ENCODE measurements around the gene POLR2I. TPM values are rescaled to one million over a fixed set of nuclear protein-coding genes. Genes with fewer than 3 reads are reported as not detected.

Gene POLR2I
- total RNA-seq, 4 donors from 2014 or later: 8.2 to 69.8 (median 25.2) TPM

GRCh38 chr19:36090910-36091695, 23.6 kb downstream of the POLR2I start:
- DNase-seq: no peak
- intact Hi-C loops (cut with DNase I; ENCODE audit: low total_unique reads): no loop called here

GRCh38 chr19:36089847-36090246, 24.8 kb downstream of the POLR2I start:
- intact Hi-C loops (cut with DNase I; ENCODE audit: low total_unique reads): no loop called here
- Histone ChIP-seq H3K27me3 (no peaks in the 10 kb centered on the region), H3K4me1 (no peaks in the 10 kb centered on the region), H3K27ac (no peak overlapping the region), H3K36me3 (no peaks in the 10 kb centered on the region), H3K4me3 (no peak overlapping the region), H3K9me3 (no peaks in the 10 kb centered on the region)
- TF ChIP-seq, protein P1, sequence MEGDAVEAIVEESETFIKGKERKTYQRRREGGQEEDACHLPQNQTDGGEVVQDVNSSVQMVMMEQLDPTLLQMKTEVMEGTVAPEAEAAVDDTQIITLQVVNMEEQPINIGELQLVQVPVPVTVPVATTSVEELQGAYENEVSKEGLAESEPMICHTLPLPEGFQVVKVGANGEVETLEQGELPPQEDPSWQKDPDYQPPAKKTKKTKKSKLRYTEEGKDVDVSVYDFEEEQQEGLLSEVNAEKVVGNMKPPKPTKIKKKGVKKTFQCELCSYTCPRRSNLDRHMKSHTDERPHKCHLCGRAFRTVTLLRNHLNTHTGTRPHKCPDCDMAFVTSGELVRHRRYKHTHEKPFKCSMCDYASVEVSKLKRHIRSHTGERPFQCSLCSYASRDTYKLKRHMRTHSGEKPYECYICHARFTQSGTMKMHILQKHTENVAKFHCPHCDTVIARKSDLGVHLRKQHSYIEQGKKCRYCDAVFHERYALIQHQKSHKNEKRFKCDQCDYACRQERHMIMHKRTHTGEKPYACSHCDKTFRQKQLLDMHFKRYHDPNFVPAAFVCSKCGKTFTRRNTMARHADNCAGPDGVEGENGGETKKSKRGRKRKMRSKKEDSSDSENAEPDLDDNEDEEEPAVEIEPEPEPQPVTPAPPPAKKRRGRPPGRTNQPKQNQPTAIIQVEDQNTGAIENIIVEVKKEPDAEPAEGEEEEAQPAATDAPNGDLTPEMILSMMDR (IDR thresholded peaks at IDR 0.05): no peak
- TF ChIP-seq POLR2A (IDR thresholded peaks at IDR 0.05): no peak
- no peak for DNase-seq

More at GRCh38 chr19:36090910-36091695, 23.6 kb downstream of the POLR2I start:
- Histone ChIP-seq H3K27ac (no peak overlapping the region), H3K36me3 (no peaks in the 10 kb centered on the region), H3K9me3 (no peaks in the 10 kb centered on the region), H3K4me1 (no peaks in the 10 kb centered on the region), H3K4me3 (no peak overlapping the region), H3K27me3 (no peaks in the 10 kb centered on the region)
- TF ChIP-seq, protein P1 (IDR thresholded peaks at IDR 0.05): no peak
- no peak for TF ChIP-seq POLR2A (IDR thresholded peaks at IDR 0.05)

DNA sequence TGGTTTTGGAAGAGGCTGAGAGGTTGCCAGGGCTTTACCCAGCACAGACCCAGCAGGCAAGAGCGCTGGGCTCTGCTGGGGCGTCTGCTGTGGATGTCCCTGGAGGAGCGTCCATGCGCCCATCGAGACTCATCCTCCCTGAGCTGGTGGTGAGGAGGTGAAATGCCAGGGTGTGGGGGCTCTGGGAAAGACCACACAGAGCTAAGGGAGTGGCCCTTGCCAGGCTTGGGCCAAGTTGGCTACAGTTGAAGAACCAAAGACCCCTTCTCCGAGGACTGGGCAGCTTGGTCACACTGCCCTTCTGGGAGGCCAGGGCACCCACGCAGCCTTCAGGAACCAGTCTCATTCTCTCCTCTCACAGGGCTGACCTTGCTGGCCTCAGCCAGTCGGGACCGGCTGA, 28.3 kb downstream of the POLR2I start:
- intact Hi-C loops (cut with DNase I; ENCODE audit: low total_unique reads): no loop called here
- DNase-seq: no peak

GRCh38 chr19:36084231-36085009, 30.3 kb downstream of the POLR2I start:
- H3K27me3 ChIP-seq: no peaks in the 10 kb centered on the region
- no peaks in the 10 kb centered on the region for H3K4me1 ChIP-seq
- H3K36me3 ChIP-seq: no peaks in the 10 kb centered on the region
- H3K27ac ChIP-seq: no peak overlapping the region
- no peak overlapping the region for H3K4me3 ChIP-seq
- TF ChIP-seq, protein P1 (IDR thresholded peaks at IDR 0.05): no peak
- no peak for TF ChIP-seq POLR2A (IDR thresholded peaks at IDR 0.05)
- DNase-seq: no peak
- no peaks in the 10 kb centered on the region for H3K9me3 ChIP-seq
- intact Hi-C loops (cut with DNase I; ENCODE audit: low total_unique reads): no loop called here

More for the DNA sequence above, 28.3 kb downstream of the POLR2I start:
- TF ChIP-seq, protein P1 (IDR thresholded peaks at IDR 0.05): no peak
- TF ChIP-seq POLR2A (IDR thresholded peaks at IDR 0.05): no peak
- no peaks in the 10 kb centered on the region for H3K36me3 ChIP-seq
- no peak overlapping the region for H3K4me3 ChIP-seq
- no peaks in the 10 kb centered on the region for H3K9me3 ChIP-seq
- H3K27ac ChIP-seq: no peak overlapping the region
- no peaks in the 10 kb centered on the region for H3K27me3 ChIP-seq
- no peaks in the 10 kb centered on the region for H3K4me1 ChIP-seq

GRCh38 chr19:36082916-36083315, 31.8 kb downstream of the POLR2I start:
- no peaks in the 10 kb centered on the region for H3K9me3 ChIP-seq
- no peaks in the 10 kb centered on the region for H3K27me3 ChIP-seq
- H3K4me1 ChIP-seq: no peaks in the 10 kb centered on the region
- H3K27ac ChIP-seq: no peak overlapping the region
- DNase-seq: no peak
- no peaks in the 10 kb centered on the region for H3K36me3 ChIP-seq
- TF ChIP-seq POLR2A (IDR thresholded peaks at IDR 0.05): no peak
- TF ChIP-seq, protein P1 (IDR thresholded peaks at IDR 0.05): no peak
- intact Hi-C loops (cut with DNase I; ENCODE audit: low total_unique reads): no loop called here
- H3K4me3 ChIP-seq: no peak overlapping the region
